NCI-H1092 treated with DMSO at 0.1 percent for 48 hours (cell line): ENCODE data around the gene HS1BP3.

Experiments used
- DNase-seq: peaks from one replicate; lab custom pipeline; 2025; lab: John Stamatoyannopoulos, UW

Gene HS1BP3

GRCh38 chr2:20570249-20570648 is 80.6 kb downstream of the HS1BP3 start:
- DNase-seq: no peak

- no peak for DNase-seq
Measured at GRCh38 chr2:20569464-20570223, 81.3 kb downstream of the HS1BP3 start.

GRCh38 chr2:20568501-20569463 is 82.1 kb downstream of the HS1BP3 start:
- DNase-seq: no peak

- DNase-seq: no peak
Measured at GRCh38 chr2:20567926-20568179, 83.0 kb downstream of the HS1BP3 start.
